OCI-LY3 (cell line): ENCODE measurements around the gene LILRA1.
"Not testable (repeated sequence)": the region's sequence is repeated elsewhere in the genome, so short reads cannot be mapped to it uniquely, and the experiment has no call there.

Source experiments
- H2AFZ ChIP-seq: fragments of 200-600, 300-600 bp; shearing (Covaris generic); 2 replicates; pipeline ENCODE4 v1.6.0; 2014; ENCODE audit warnings: antibody characterized with exemption, low read depth, low read length
- H3K27ac ChIP-seq: fragments of 200-600, 300-600 bp; sonication (generic); 2 replicates; pipeline ENCODE4 v1.5.1; 2014; ENCODE audit warnings: mild to moderate bottlenecking, low read length, moderate library complexity, mixed read lengths
- H3K27me3 ChIP-seq: fragments of 200-600, 300-600 bp; sonication (generic); 2 replicates; pipeline ENCODE4 v1.6.1; 2014; ENCODE audit warnings: low read depth, low read length, mixed read lengths
- H3K36me3 ChIP-seq: fragments of 200-600, 300-600 bp; sonication (generic); replicated peaks from 2 replicates; pipeline ENCODE3; 2014; ENCODE audit warnings: low read depth, low read length, mixed read lengths
- H3K4me1 ChIP-seq: fragments of 300-600, 200-600 bp; sonication (generic); 2 replicates; pipeline ENCODE4 v1.6.1; 2014; ENCODE audit warnings: low read length, mixed read lengths
- H3K4me2 ChIP-seq: fragments of 200-600, 300-600 bp; sonication (generic); 2 replicates; pipeline ENCODE4 v1.6.1; 2014; ENCODE audit warnings: low read length, mixed read lengths
- H3K4me3 ChIP-seq: fragments of 300-600, 200-600 bp; sonication (generic); 2 replicates; pipeline ENCODE4 v1.5.1; 2014; ENCODE audit warnings: antibody characterized with exemption, mild to moderate bottlenecking, low read length, moderate library complexity
- H3K79me2 ChIP-seq: fragments of 300-600, 200-600 bp; shearing (Covaris generic); 2 replicates; pipeline ENCODE4 v1.6.1; 2014; ENCODE audit warnings: mild to moderate bottlenecking, low read length, mixed read lengths
- H3K9ac ChIP-seq: fragments of 300-600, 200-600 bp; shearing (Covaris generic); 2 replicates; pipeline ENCODE4 v1.6.0; 2014; ENCODE audit warnings: mild to moderate bottlenecking, low read length, moderate library complexity
- H3K9me3 ChIP-seq: fragments of 200-600, 300-600 bp; shearing (Covaris generic); 2 replicates; pipeline ENCODE4 v1.6.1; 2014; ENCODE audit warnings: low read length, mixed read lengths; ENCODE audit not compliant: insufficient read depth
- H4K20me1 ChIP-seq: fragments of 200-600, 300-600 bp; sonication (generic); 2 replicates; pipeline ENCODE4 v1.6.1; 2016; ENCODE audit warnings: low read length, mixed read lengths; ENCODE audit not compliant: insufficient read depth
- CTCF ChIP-seq: fragments of 200-600, 300-600 bp; sonication (generic); IDR thresholded peaks from 2 replicates; pipeline ENCODE4 v1.5.1; 2014; ENCODE audit warnings: antibody characterized with exemption, low read length, low read depth
- EZH2phosphoT487 ChIP-seq: fragments of 200-600 bp; shearing (Covaris generic); IDR thresholded peaks from 2 replicates; pipeline ENCODE4 v1.6.1; 2018; ENCODE audit warnings: antibody characterized with exemption, mixed run types, low read depth

The LILRA1 gene

GRCh38 chr19:54574051-54574450 lies 19.4 kb upstream of the LILRA1 start:
- Histone ChIP-seq H3K9me3 (no peaks in the 10 kb centered on the region), H3K27ac (no peak overlapping the region), H3K9ac (no peak overlapping the region)

GRCh38 chr19:54574527-54575056 lies 18.8 kb upstream of the LILRA1 start:
- H3K79me2 ChIP-seq: no peaks in the 10 kb centered on the region
- H3K9me3 ChIP-seq: no peaks in the 10 kb centered on the region
- no peak overlapping the region for H3K9ac ChIP-seq
- H3K4me3 ChIP-seq: no peak overlapping the region
- no peak overlapping the region for H2AFZ ChIP-seq
- peaks cover 20% of the 10 kb centered on the region for H3K4me1 ChIP-seq
- H3K36me3 ChIP-seq: no peaks in the 10 kb centered on the region
- no peak overlapping the region for H3K27ac ChIP-seq
- H4K20me1 ChIP-seq: no peaks in the 10 kb centered on the region
- peaks cover 48% of the 10 kb centered on the region for H3K27me3 ChIP-seq
- H3K4me2 ChIP-seq: no peak overlapping the region
- TF ChIP-seq CTCF: no peak
- TF ChIP-seq EZH2phosphoT487: no peak

More at GRCh38 chr19:54574051-54574450, 19.4 kb upstream of the LILRA1 start:
- no peaks in the 10 kb centered on the region for H4K20me1 ChIP-seq
- no peak overlapping the region for H3K4me3 ChIP-seq
- peak overlapping the region; percentile 44; the same call in 1 of the 2 replicates for H3K4me2 ChIP-seq
- peaks cover 54% of the 10 kb centered on the region for H3K27me3 ChIP-seq
- TF ChIP-seq CTCF (no peak), EZH2phosphoT487 (no peak)
- no peaks in the 10 kb centered on the region for H3K36me3 ChIP-seq
- H3K79me2 ChIP-seq: no peaks in the 10 kb centered on the region
- peaks cover 20% of the 10 kb centered on the region for H3K4me1 ChIP-seq
- H2AFZ ChIP-seq: no peak overlapping the region

GRCh38 chr19:54575205-54575604 lies 18.2 kb upstream of the LILRA1 start:
- H2AFZ ChIP-seq, H3K4me3 ChIP-seq, H3K79me2 ChIP-seq, H4K20me1 ChIP-seq, H3K9ac ChIP-seq, H3K36me3 ChIP-seq, H3K27ac ChIP-seq, H3K9me3 ChIP-seq, H3K4me2 ChIP-seq: not testable (repeated sequence)
- peaks cover 20% of the 10 kb centered on the region for H3K4me1 ChIP-seq
- peaks cover 42% of the 10 kb centered on the region for H3K27me3 ChIP-seq

- Histone ChIP-seq H3K4me3 (no peak overlapping the region), H4K20me1 (no peaks in the 10 kb centered on the region), H3K79me2 (no peaks in the 10 kb centered on the region), H3K4me1 (peaks cover 20% of the 10 kb centered on the region), H2AFZ (no peak overlapping the region), H3K9me3 (no peaks in the 10 kb centered on the region), H3K4me2 (no peak overlapping the region), H3K36me3 (no peaks in the 10 kb centered on the region), H3K27ac (no peak overlapping the region), H3K9ac (no peak overlapping the region), H3K27me3 (peaks cover 29% of the 10 kb centered on the region)
- no peak for TF ChIP-seq CTCF
- no peak for TF ChIP-seq EZH2phosphoT487
These were observed 16.9 kb upstream of the LILRA1 start for GRCh38 chr19:54576411-54576976.
